H1 (cell line): ENCODE data around the gene GRIN2C. TPM values are rescaled to one million over a fixed set of nuclear protein-coding genes. Genes with fewer than 3 reads are reported as not detected.

Source experiments
- CHD7 ChIP-seq: fragments of 300-600 bp; sonication (generic); IDR thresholded peaks from 2 replicates; pipeline ENCODE4 v1.7.1; 2012; ENCODE audit warnings: low read length, moderate library complexity, mild to moderate bottlenecking, inconsistent platforms; ENCODE audit not compliant: insufficient replicate concordance
- EZH2 ChIP-seq: fragments of 200-600 bp; sonication (generic); IDR thresholded peaks from 2 replicates; pipeline ENCODE4 v1.7.1; 2012; ENCODE audit warnings: low read depth, mild to moderate bottlenecking, moderate library complexity, low read length, inconsistent platforms; ENCODE audit not compliant: severe bottlenecking
- JUND ChIP-seq: IDR thresholded peaks from 2 replicates; pipeline ENCODE4 v1.6.1; 2011; ENCODE audit warnings: mild to moderate bottlenecking, improper control_type of control experiment, low read length
- MAFK ChIP-seq: IDR thresholded peaks from 2 replicates; pipeline ENCODE4 v1.6.1; 2012; ENCODE audit warnings: low read depth, mild to moderate bottlenecking, improper control_type of control experiment, low read length
- SP2 ChIP-seq: IDR thresholded peaks from 2 replicates; pipeline ENCODE4 v1.6.1; 2012; ENCODE audit warnings: mild to moderate bottlenecking, low read length, inconsistent platforms
- YY1 ChIP-seq: IDR thresholded peaks from 2 replicates; pipeline ENCODE4 v1.6.1; 2011; ENCODE audit warnings: low read depth, mild to moderate bottlenecking, low read length
- polyA plus RNA-seq, 7 experiments: library from polyadenylated mRNA; depleted of rRNA in 3 of 7; stranded (reverse) in 5 of 7; unstranded in 2 of 7; fragments of >200 nt in 5 of 7; fragments of 200-250 nt in 2 of 7; gene quantifications; 1 replicate in 5 of 7; 2 replicates in 1 of 7; 4 replicates in 1 of 7; pipeline versions ENCODE4 v1.2.1 to v1.2.3, GENCODE V29; 2011 to 2013; ENCODE audit warnings: missing spikeins in 2 of 7, mixed read lengths in 2 of 7
- total RNA-seq: library from RNA; stranded (reverse); fragmentation: NEBNext Ultra II Directional; extraction: Animal tissue kit (Norgen Biotek cat#: 25700); gene quantifications from 2 replicates; pipeline ENCODE4 v1.2.1, GENCODE V29; 2021

The GRIN2C gene
- total and polyA plus RNA-seq, 2 of the 8 experiments (the other 6 are each of a cell fraction or from before 2014, with no cell fraction given), result 0.06 to 0.07 TPM

GRCh38 chr17:74807925-74808324 is 51.8 kb downstream of the GRIN2C start (continued):
- TF ChIP-seq CHD7 (no peak), YY1 (no peak), MAFK (no peak), SP2 (no peak), JUND (no peak), EZH2 (no peak)
- TF ChIP-seq, all 59 proteins: peak for 0
